T-cell (primary cell): Measurements from ENCODE around the gene PLCXD3. TPM values are rescaled to one million over a fixed set of nuclear protein-coding genes. Genes with fewer than 3 reads are reported as not detected.

ENCODE experiments used
- ATAC-seq, 4 experiments: fragments of 200-7000 bp in 3 of 4; fragments of 150-1000 bp in 1 of 4; cut with Tn5 transposase; replicated peaks in 1 of 4; 1 replicate in 3 of 4; 2 replicates in 1 of 4; pipeline ENCODE4 v1.10.0; 2021; ENCODE audit warnings: moderate library complexity in 3 of 4, mild to moderate bottlenecking in 2 of 4, moderate number of reproducible peaks in 1 of 4
- CTCF ChIA-PET, 2 donors: fragments of 300-600 bp; sonication (Branson Sonifier 250); formaldehyde crosslinking; loops; one replicate each; lab custom pipeline; 2022; ENCODE audit warnings: antibody characterized with exemption in 2 of 2; lab: Charles Lee
- POLR2A ChIA-PET, 2 donors: fragments of 300-600 bp; sonication (Branson Sonifier 250); formaldehyde crosslinking; loops; one replicate each; lab custom pipeline; 2022; ENCODE audit warnings: antibody characterized with exemption in 2 of 2; lab: Charles Lee
- DNase-seq, 35 experiments: peaks; one replicate each; pipeline versions ENCODE4 v3.0.0 to v3.0.0-alpha.2; 2013 to 2023
- H3K27ac ChIP-seq: one replicate; pipeline ENCODE4 v1.5.1; 2013; ENCODE audit warnings: low read length
- H3K27me3 ChIP-seq, 2 experiments: replicated peaks in 1 of 2; 1 replicate in 1 of 2; 2 replicates in 1 of 2; pipeline versions ENCODE4 v1.6.1 to v1.7.0; 2013; ENCODE audit warnings: low read length in 1 of 2, mixed read lengths in 1 of 2; ENCODE audit not compliant: control insufficient read depth in 2 of 2, insufficient read depth in 2 of 2; ENCODE audit errors: extremely low read depth in 1 of 2
- H3K36me3 ChIP-seq, 2 donors: 1 replicate in 1 of 2; 2 replicates in 1 of 2; pipeline versions ENCODE4 v1.6.1 to v1.7.0; 2013; ENCODE audit warnings: low read length in 1 of 2; ENCODE audit not compliant: control insufficient read depth in 2 of 2, insufficient read depth in 1 of 2; ENCODE audit errors: extremely low read depth in 1 of 2
- H3K4me1 ChIP-seq, 2 experiments: 1 replicate in 1 of 2; 2 replicates in 1 of 2; pipeline versions ENCODE4 v1.6.1 to v1.7.0; 2013; ENCODE audit warnings: low read length in 2 of 2, mixed read lengths in 1 of 2; ENCODE audit not compliant: insufficient read depth in 2 of 2, control insufficient read depth in 1 of 2; ENCODE audit errors: extremely low read depth in 1 of 2
- H3K4me3 ChIP-seq, 2 donors: 1 replicate in 1 of 2; 2 replicates in 1 of 2; pipeline versions ENCODE4 v1.5.1 to v1.7.0; 2013; ENCODE audit warnings: mild to moderate bottlenecking in 2 of 2, low read length in 1 of 2, moderate library complexity in 1 of 2; ENCODE audit not compliant: control insufficient read depth in 1 of 2; ENCODE audit errors: extremely low read depth in 1 of 2
- H3K9me3 ChIP-seq: 2 replicates; pipeline ENCODE4 v1.7.0; 2013
- H3K27ac Mint-ChIP-seq, 2 donors: one replicate each; pipeline ENCODE4 v1.8.0; 2020 to 2021; ENCODE audit warnings: mild to moderate bottlenecking in 2 of 2, mixed read lengths in 2 of 2
- H3K27me3 Mint-ChIP-seq, 2 donors: one replicate each; pipeline ENCODE4 v1.8.0; 2021 to 2022; ENCODE audit warnings: mixed read lengths in 2 of 2
- H3K36me3 Mint-ChIP-seq: one replicate; pipeline ENCODE4 v1.8.0; 2021; ENCODE audit warnings: mixed read lengths
- H3K4me1 Mint-ChIP-seq, 3 donors: one replicate each; pipeline ENCODE4 v1.8.0; 2020 to 2022; ENCODE audit warnings: mixed read lengths in 3 of 3, mild to moderate bottlenecking in 1 of 3
- H3K4me3 Mint-ChIP-seq, 3 donors: one replicate each; pipeline ENCODE4 v1.8.0; 2020 to 2022; ENCODE audit warnings: mild to moderate bottlenecking in 3 of 3, mixed read lengths in 3 of 3, moderate library complexity in 3 of 3
- H3K9me3 Mint-ChIP-seq, 3 donors: one replicate each; pipeline ENCODE4 v1.8.0; 2020 to 2022; ENCODE audit warnings: mixed read lengths in 3 of 3
- WGBS: methylation state at CpG from one replicate; pipeline ENCODE4 v1.1.5; 2013; ENCODE audit warnings: missing lambda C conversion rate; ENCODE audit not compliant: insufficient coverage; 5-methylcytosine and 5-hydroxymethylcytosine counted together
- total RNA-seq, 35 experiments: library from RNA in 6 of 35; stranded (reverse) in 6 of 35; fragments of 120-200 nt in 1 of 35; gene quantifications; one replicate each; pipeline versions ENCODE4 v1.2.1 to v1.2.4 and lab custom pipeline; 2013 to 2026

PLCXD3 gene
- total RNA-seq, 5 donors from 2014 or later (not counting 1 experiment from before 2014, with no cell fraction given), result 0.03 to 0.07 (median 0.06) TPM; not detected in 2

DNA sequence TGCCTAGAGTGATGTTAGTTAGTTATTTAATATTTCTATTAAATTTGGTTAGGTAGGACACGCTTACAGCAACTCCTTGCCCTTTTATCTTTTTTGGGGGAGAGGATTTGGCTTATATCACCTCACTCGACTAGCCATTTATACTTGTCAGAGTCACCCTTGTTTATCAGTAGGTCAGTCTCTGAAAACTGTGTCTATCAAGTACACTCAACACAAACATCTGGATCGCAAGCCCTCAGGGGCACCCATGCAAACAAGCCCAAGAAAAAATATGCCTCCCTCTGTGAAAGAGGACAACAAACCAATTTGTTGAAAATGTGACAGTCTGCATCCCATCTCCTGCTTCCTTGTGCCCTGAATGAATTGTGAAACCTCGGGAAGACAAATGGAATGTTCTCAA is 139.9 kb downstream of the PLCXD3 start:
- Histone ChIP-seq H3K27me3 (no peaks in the 10 kb centered on the region), H3K27ac (no peak overlapping the region), H3K4me1 (no peaks in the 10 kb centered on the region), H3K4me3 (no peak overlapping the region), H3K9me3 (no peaks in the 10 kb centered on the region), H3K36me3 (no peaks in the 10 kb centered on the region)
- no peak overlapping the region for H3K4me3 Mint-ChIP-seq
- ATAC-seq, result no peak
- no peak for DNase-seq
- POLR2A ChIA-PET, result no interaction called here
- peaks cover 0 to 3% (median 0%) of the 10 kb centered on the region in 3 donors for H3K9me3 Mint-ChIP-seq
- CTCF ChIA-PET, result no interaction called here
- no peaks in the 10 kb centered on the region for H3K27me3 Mint-ChIP-seq
- H3K36me3 Mint-ChIP-seq, result no peaks in the 10 kb centered on the region
- no peaks in the 10 kb centered on the region for H3K4me1 Mint-ChIP-seq
- no CpG with 5 or more reads among the region's 4 CpGs for WGBS
- H3K27ac Mint-ChIP-seq, result no peak overlapping the region

GRCh38 chr5:41369799-41370198 is 140.6 kb downstream of the PLCXD3 start:
- no peak for DNase-seq
- ChIA-PET POLR2A (no interaction called here), CTCF (no interaction called here)
- ATAC-seq, result no peak
- H3K36me3 ChIP-seq, result no peaks in the 10 kb centered on the region
- H3K27me3 Mint-ChIP-seq, result no peaks in the 10 kb centered on the region
- no peaks in the 10 kb centered on the region for H3K27me3 ChIP-seq
- no CpG with 5 or more reads among the region's 2 CpGs for WGBS
- H3K27ac ChIP-seq, result no peak overlapping the region
- H3K4me3 ChIP-seq, result no peak overlapping the region
- H3K4me1 Mint-ChIP-seq, result no peaks in the 10 kb centered on the region
- peaks cover 0 to 3% (median 0%) of the 10 kb centered on the region in 3 donors for H3K9me3 Mint-ChIP-seq
- no peaks in the 10 kb centered on the region for H3K36me3 Mint-ChIP-seq
- H3K4me1 ChIP-seq, result no peaks in the 10 kb centered on the region
- no peak overlapping the region for H3K4me3 Mint-ChIP-seq
- no peaks in the 10 kb centered on the region for H3K9me3 ChIP-seq
- H3K27ac Mint-ChIP-seq, result no peak overlapping the region

DNA sequence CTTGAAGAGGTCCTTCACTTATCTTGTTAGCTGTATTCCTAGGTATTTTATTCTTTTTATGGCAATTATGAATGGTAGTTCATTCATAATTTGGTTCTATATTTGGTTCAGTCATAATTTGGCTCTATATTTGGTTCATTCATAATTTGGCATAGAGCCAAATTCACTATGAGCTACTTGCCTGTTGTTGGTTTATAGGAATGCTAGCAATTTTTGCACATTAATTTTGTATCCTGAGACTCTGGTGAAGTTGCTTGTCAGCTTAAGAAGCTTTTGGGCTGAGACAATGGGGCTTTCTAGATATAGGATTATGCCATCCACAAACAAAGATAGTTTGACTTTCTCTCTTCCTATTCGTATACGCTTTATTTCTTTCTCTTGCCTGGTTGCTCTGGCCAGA is 142.2 kb downstream of the PLCXD3 start:
- H3K27me3 ChIP-seq, result no peaks in the 10 kb centered on the region
- Mint-ChIP-seq H3K27me3 (no peaks in the 10 kb centered on the region), H3K4me3 (no peak overlapping the region), H3K27ac (no peak overlapping the region), H3K36me3 (no peaks in the 10 kb centered on the region), H3K9me3 (peaks cover 0 to 3% (median 0%) of the 10 kb centered on the region in 3 donors), H3K4me1 (no peaks in the 10 kb centered on the region)
- no peaks in the 10 kb centered on the region for H3K9me3 ChIP-seq
- no peak for ATAC-seq
- H3K27ac ChIP-seq, result no peak overlapping the region
- no peaks in the 10 kb centered on the region for H3K36me3 ChIP-seq
- no CpG with 5 or more reads among the region's 2 CpGs for WGBS
- no peak overlapping the region for H3K4me3 ChIP-seq
- POLR2A ChIA-PET, result interaction anchor here in 1 of 2 donors (0.6 kb wide), 1 partner anchor 23 kb away, joined by 6 read pairs; no protein-coding TSS in a partner anchor
- DNase-seq, result no peak
- H3K4me1 ChIP-seq, result no peaks in the 10 kb centered on the region
- CTCF ChIA-PET, result no interaction called here

DNA sequence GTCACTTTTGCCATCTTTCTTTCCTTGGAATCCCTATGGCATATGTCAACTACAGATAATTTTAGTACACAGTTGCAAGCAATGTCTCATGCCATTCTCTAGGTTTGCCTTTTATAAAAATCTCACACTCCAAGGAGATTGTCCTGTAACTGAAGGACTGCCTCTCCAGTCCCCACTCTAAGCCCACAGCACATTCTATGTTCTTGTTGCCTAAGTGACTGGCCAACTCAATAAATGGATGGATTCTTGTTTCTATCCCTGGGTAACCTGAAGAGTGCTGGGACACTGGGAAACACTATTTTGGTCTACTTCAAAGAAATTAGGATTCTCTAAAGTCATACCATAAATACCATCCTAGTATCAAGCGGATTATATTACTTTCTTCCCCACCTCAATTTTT is 145.0 kb downstream of the PLCXD3 start:
- H3K27me3 ChIP-seq, result no peaks in the 10 kb centered on the region
- no peaks in the 10 kb centered on the region for H3K27me3 Mint-ChIP-seq
- POLR2A ChIA-PET, result no interaction called here

DNA sequence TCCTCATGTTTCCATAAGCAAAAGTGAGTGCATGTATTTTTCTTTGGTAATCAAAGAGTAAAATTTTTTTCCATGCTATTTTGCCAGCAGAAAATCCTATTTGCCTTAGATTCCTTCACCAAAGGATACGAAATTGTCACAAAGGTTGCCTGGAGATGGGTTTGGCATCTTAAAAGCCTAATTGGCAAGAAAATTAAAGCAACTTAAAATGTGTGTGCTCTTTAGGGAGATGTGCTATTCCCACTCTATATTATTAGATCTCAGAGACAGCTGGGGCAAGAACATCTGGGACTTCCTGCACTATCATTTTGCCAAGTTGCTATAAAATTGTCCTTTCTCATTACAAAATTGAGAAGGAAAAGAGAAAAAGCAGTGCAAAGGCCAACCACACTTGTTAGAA is 146.1 kb downstream of the PLCXD3 start:
- no peaks in the 10 kb centered on the region for H3K4me1 ChIP-seq
- H3K27ac ChIP-seq, result no peak overlapping the region
- ChIA-PET POLR2A (no interaction called here), CTCF (no interaction called here)
- DNase-seq, result no peak
- H3K9me3 ChIP-seq, result no peaks in the 10 kb centered on the region
- Mint-ChIP-seq H3K27ac (no peak overlapping the region), H3K4me3 (no peak overlapping the region), H3K9me3 (peaks cover 0 to 11% (median 3%) of the 10 kb centered on the region in 3 donors), H3K36me3 (no peaks in the 10 kb centered on the region), H3K27me3 (no peaks in the 10 kb centered on the region), H3K4me1 (no peaks in the 10 kb centered on the region)
- no CpG with 5 or more reads among the region's 1 CpG for WGBS
- H3K4me3 ChIP-seq, result no peak overlapping the region
- H3K27me3 ChIP-seq, result no peaks in the 10 kb centered on the region
- no peak for ATAC-seq
- H3K36me3 ChIP-seq, result no peaks in the 10 kb centered on the region

More for the DNA sequence above, 145.0 kb downstream of the PLCXD3 start:
- H3K9me3 Mint-ChIP-seq, result peaks cover 0 to 7% (median 0%) of the 10 kb centered on the region in 3 donors
- Histone ChIP-seq H3K9me3 (no peaks in the 10 kb centered on the region), H3K4me3 (no peak overlapping the region), H3K4me1 (no peaks in the 10 kb centered on the region), H3K36me3 (no peaks in the 10 kb centered on the region), H3K27ac (no peak overlapping the region)
- H3K27ac Mint-ChIP-seq, result no peak overlapping the region
- no CpG with 5 or more reads among the region's 1 CpG for WGBS
- H3K36me3 Mint-ChIP-seq, result no peaks in the 10 kb centered on the region
- CTCF ChIA-PET, result no interaction called here
- ATAC-seq (no peak), DNase-seq (no peak)
- no peaks in the 10 kb centered on the region for H3K4me1 Mint-ChIP-seq
- no peak overlapping the region for H3K4me3 Mint-ChIP-seq

DNA sequence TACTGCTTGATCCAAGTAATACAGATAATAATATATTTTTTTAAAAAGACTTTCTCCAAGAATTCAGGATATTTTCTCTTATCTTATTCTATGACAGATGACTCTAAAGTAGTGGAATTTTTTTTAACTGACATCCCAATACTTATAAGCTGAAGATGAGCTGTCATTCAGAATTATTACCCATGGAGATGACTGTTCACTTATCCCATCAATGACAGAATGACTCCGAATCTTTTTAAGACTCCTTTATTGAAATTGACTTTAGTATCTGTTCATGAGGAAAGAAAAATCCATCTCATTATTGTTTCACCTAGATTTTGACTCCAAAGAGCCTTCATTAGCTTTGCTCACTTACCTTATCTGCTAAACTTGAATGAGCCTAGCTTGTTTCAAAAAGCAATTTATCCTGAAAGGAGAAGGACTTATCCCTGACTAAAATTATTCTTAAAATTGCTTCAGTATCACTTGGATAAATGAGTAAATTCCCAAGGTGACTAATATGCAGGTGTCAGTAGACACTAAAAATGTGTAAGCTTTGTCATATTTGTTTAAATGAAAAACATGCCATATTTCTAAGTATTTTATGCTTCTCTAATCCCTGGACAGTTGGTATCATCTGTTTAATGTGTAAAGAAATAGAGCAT is 146.9 kb downstream of the PLCXD3 start:
- H3K9me3 Mint-ChIP-seq, result peaks cover 0 to 15% (median 3%) of the 10 kb centered on the region in 3 donors
- H3K27ac ChIP-seq, result no peak overlapping the region
- H3K27me3 Mint-ChIP-seq, result no peaks in the 10 kb centered on the region
- H3K36me3 ChIP-seq, result no peaks in the 10 kb centered on the region
- H3K4me1 Mint-ChIP-seq, result no peaks in the 10 kb centered on the region
- ATAC-seq (no peak), DNase-seq (no peak)
- H3K4me1 ChIP-seq, result no peaks in the 10 kb centered on the region
- H3K4me3 ChIP-seq, result no peak overlapping the region
- H3K9me3 ChIP-seq, result no peaks in the 10 kb centered on the region
- H3K27me3 ChIP-seq, result no peaks in the 10 kb centered on the region
- no peaks in the 10 kb centered on the region for H3K36me3 Mint-ChIP-seq
- H3K4me3 Mint-ChIP-seq, result no peak overlapping the region
- WGBS, result no CpG with 5 or more reads among the region's 1 CpG
- CTCF ChIA-PET, result no interaction called here
- no peak overlapping the region for H3K27ac Mint-ChIP-seq
- POLR2A ChIA-PET, result no interaction called here
